ENCODE measurements around the gene SH3BP2. TPM values are rescaled to one million over a fixed set of nuclear protein-coding genes. Genes with fewer than 3 reads are reported as not detected.
A peak's percentile ranks its signal among the peaks of the same experiment; 100 is the strongest.

SH3BP2 gene
- total RNA-seq, 6 donors from 2014 or later: 59.1 to 358 (median 103) TPM

GRCh38 chr4:2829321-2829932 is 36.5 kb downstream of the SH3BP2 start:
- Histone ChIP-seq H3K9me3 (no peaks in the 10 kb centered on the region), H3K4me3 (no peak overlapping the region), H3K27ac (no peak overlapping the region), H3K36me3 (peaks cover 22 to 98% (median 89%) of the 10 kb centered on the region in 4 donors), H3K4me1 (no peaks in the 10 kb centered on the region), H3K27me3 (no peaks in the 10 kb centered on the region)
- WGBS, 2 donors: 96% methylated on average over 9 to 12 of the region's 18 CpGs
- DNase-seq (peak in 1 of 2 donors; percentile 70), ATAC-seq (ENCODE audit: low FRiP score in 2 of 2) (no peak)
- TF ChIP-seq POLR2AphosphoS5 (IDR thresholded peaks at IDR 0.05) (no peak), EP300 (IDR thresholded peaks at IDR 0.05) (no peak), CTCF (IDR thresholded peaks at IDR 0.05) (no peak), POLR2A (IDR thresholded peaks at IDR 0.05) (no peak)

- WGBS, 2 donors: 98 to 99% methylated on average over 12 to 19 of the region's 19 CpGs
- H3K36me3 ChIP-seq: peaks cover 16 to 98% (median 89%) of the 10 kb centered on the region in 4 donors
- no peaks in the 10 kb centered on the region for H3K4me1 ChIP-seq
- no peak for ATAC-seq (ENCODE audit: low FRiP score in 2 of 2)
- DNase-seq: peak; percentile 8 to 82
- no peak overlapping the region for H3K27ac ChIP-seq
- no peaks in the 10 kb centered on the region for H3K27me3 ChIP-seq
- TF ChIP-seq POLR2A (IDR thresholded peaks at IDR 0.05) (no peak), POLR2AphosphoS5 (IDR thresholded peaks at IDR 0.05) (no peak), EP300 (IDR thresholded peaks at IDR 0.05) (no peak), CTCF (IDR thresholded peaks at IDR 0.05) (no peak)
- no peaks in the 10 kb centered on the region for H3K9me3 ChIP-seq
- H3K4me3 ChIP-seq: no peak overlapping the region
Observed at GRCh38 chr4:2829933-2830451, 37.1 kb downstream of the SH3BP2 start.

DNA sequence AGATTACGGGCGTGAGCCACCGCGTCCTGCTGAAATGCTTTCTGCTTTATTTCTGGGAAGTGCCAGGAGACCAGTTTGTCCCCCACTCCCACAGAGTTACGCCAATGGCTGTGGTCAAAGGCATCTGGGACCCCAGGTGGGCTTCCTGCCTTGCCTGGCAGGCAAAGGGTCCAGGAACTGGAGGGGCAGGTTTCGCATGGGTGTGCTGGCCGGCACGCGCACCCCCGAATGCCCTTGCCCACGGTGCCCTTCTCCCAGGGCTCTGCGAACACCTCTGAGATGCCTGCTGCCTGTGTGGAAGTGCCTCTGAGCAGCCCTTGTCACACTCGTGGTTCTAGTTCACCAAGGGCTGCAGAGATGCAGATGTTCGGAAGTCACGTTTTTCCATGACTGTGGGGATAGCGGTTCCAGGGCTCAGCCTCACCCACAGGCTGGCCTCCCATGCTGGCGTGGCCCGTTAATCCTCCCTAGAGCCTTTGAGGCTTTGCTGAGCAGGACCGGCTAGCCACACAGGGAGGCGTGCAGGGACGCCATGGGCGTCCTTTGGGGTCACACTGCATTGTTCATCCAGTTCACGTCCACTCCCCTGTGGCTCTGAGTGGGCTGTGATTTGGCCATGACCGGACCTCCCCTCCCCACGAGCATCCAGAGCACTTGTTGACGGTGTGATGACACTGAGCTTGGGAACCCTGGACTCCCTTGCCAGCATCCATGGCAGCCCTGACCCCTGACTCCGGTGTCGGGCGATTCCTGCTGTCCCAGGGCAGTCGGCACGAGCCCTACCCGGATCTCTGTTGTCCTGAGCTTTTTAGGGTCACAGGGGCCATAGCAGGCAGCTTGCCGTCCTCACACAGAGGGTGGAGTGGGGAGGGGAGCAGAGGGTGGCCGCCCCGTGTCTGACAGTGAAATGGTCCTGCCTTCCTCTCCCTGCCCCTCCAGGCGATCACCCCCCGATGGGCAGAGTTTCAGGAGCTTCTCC is 38.0 kb downstream of the SH3BP2 start:
- H3K4me3 ChIP-seq: no peak overlapping the region
- no peaks in the 10 kb centered on the region for H3K9me3 ChIP-seq
- H3K36me3 ChIP-seq: peaks cover 15 to 95% (median 84%) of the 10 kb centered on the region in 4 donors
- WGBS, 2 donors: 93 to 95% methylated on average over 18 to 37 of the region's 37 CpGs
- H3K27ac ChIP-seq: no peak overlapping the region
- no peak for ATAC-seq (ENCODE audit: low FRiP score in 2 of 2)
- DNase-seq: peak; percentile 14 to 54
- TF ChIP-seq POLR2A (IDR thresholded peaks at IDR 0.05): no peak
- no peak for TF ChIP-seq POLR2AphosphoS5 (IDR thresholded peaks at IDR 0.05)
- TF ChIP-seq EP300 (IDR thresholded peaks at IDR 0.05): no peak
- TF ChIP-seq CTCF (IDR thresholded peaks at IDR 0.05): no peak
- H3K27me3 ChIP-seq: no peaks in the 10 kb centered on the region
- peaks cover 0 to 4% (median 3%) of the 10 kb centered on the region in 4 donors for H3K4me1 ChIP-seq

- WGBS, 2 donors: 94 to 96% methylated on average over 21 to 36 of the region's 36 CpGs
- no peak for TF ChIP-seq CTCF (IDR thresholded peaks at IDR 0.05)
- no peak for TF ChIP-seq EP300 (IDR thresholded peaks at IDR 0.05)
- no peak for TF ChIP-seq POLR2A (IDR thresholded peaks at IDR 0.05)
- no peak for TF ChIP-seq POLR2AphosphoS5 (IDR thresholded peaks at IDR 0.05)
- Histone ChIP-seq H3K9me3 (no peaks in the 10 kb centered on the region), H3K27me3 (no peaks in the 10 kb centered on the region), H3K27ac (no peak overlapping the region), H3K4me3 (no peak overlapping the region), H3K4me1 (peaks cover 2 to 10% (median 9%) of the 10 kb centered on the region in 4 donors), H3K36me3 (peaks cover 15 to 96% (median 85%) of the 10 kb centered on the region in 4 donors)
- no peak for ATAC-seq (ENCODE audit: low FRiP score in 2 of 2)
- peak; percentile 18 to 61 for DNase-seq
Observed at GRCh38 chr4:2831611-2832308, 38.9 kb downstream of the SH3BP2 start.
